NCI-H524 (cell line): ENCODE data around the gene SLBP.
"Not testable (repeated sequence)": the region's sequence is repeated elsewhere in the genome, so short reads cannot be mapped to it uniquely, and the experiment has no call there.

Experiments used
- DNase-seq, 2 experiments: peaks; one replicate each; lab custom pipeline; 2025; lab: John Stamatoyannopoulos, UW

The SLBP gene

DNA sequence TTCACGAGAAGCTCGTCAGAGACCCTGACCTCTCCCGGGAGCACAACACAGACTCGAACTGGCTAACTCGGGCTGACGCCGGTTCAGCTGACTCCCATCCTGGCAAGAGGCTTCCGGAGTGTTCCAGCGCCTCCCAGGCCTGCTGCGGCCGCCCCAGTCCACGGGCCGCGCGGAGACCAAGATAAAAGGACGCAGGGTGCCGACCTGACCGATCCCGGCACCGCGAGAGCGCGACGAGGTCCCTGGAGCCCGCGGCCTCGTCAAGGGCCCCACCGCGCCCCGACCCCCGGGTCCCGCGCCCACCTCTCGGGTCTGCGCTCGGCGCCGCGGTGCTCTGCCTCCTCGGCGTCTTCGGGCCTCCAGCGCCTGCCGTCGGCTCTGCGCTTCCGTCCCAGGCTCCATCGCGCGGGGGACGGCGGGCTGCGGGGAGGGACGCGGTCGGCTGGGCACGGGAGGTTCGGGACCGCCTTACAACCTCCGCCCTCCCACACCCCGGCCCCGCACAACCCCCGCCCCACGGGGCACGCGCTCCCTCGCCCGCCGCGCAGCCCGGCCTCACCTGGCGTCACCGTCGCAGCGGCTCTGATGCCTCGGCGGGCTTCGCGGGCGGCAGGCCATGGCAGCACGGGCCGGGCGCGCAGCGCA, 426 bp downstream of the SLBP start:
- no peak for DNase-seq

DNA sequence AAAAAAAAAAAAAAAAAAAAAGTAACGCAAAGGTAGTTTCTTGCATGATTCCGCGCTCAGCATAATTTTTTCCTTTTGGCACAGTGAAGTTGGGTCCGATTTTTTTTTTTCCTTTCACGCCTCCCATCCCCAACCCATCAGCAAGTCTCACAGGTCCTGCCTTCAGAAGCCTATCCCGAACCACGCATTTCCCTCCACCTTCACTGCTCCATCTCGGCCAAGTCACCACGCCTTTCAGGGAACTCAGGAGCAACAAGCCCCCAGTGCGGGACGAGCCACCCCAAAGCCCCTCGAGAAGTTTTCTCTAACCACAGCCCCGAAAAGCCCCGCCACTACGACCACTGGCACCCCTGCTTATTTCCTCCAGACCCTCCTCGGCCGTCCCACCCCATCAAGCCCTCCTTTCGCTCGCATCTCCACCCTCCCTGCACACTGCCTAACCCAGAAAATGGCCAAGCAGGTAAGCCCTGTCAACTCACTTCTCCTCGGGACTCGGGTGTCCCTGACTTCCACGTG, 1.0 kb downstream of the SLBP start:
- DNase-seq, result no peak

DNA sequence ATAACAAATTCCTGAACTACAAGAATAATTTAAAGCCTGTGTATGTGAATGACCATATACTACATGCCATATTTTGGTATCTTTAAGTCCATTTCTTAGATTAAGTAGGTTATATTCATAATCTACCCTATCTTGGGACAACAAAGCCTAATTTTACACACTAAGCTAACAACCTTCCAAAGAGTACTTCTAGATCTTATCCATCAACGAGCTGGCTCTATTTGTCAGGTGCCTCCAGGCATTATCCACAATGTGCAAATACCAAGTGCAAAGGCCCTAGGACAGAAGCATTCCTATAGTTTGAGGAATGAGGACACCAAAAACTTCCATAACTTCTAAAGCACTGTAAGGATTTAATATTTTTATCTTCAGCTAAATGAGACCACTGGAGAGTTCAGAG, 3.5 kb downstream of the SLBP start:
- DNase-seq, result no peak

DNA sequence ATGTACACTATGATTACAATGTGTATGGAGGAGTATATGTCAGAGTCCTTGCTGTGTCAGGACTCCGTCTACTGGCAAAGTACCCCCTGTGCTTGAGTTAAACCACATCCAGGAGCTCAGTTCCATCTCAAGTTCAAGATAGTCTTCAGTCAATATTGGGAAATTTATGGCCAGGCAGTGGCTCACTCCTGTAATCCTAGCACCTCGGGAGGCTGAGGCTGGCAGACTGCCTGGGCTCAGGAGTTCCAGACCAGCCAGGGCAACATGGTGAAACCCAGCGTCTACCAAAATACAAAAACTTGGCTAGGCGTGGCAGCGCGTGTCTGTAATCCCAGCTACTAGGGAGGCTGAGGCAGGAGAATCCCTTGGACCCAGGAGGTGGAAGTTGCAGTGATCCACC, 5.8 kb downstream of the SLBP start:
- no peak for DNase-seq

DNA sequence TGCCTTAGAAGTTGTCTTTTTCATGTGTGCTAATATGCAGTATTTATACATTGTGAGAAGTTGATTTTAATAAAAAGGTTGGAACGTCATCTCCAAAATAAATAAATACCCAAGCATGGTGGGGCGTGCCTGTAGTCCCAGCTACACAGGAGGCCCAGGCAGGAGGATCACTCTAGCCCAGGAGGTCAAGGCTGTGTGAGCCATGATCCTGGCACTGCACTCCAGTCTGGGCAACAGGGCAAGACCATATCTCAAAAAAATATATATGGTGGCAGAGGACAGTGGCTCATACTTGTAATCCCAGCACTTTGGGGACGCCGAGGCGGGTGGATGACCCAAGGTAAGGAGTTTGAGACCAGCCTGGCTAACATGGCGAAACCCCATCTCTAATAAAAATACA, 6.4 kb downstream of the SLBP start:
- DNase-seq, result no peak

DNA sequence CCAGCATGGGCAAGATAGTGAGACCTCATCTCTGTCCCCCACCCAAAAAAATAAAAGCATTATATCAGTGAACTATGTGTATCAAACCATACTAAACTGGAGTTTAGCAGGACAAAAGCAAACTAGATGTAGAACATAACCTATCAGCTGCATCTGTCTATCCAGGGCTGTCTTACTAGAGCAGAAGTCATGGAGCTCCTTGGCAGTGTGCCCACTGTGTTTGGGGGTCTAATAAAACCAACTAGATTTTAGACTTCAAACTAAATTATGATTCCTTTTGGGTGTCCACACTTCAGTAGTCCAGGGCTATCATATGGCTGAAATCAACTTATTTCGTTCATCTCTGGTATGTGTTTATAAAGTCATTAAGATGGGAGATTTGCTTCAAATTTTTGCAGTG, 8.3 kb downstream of the SLBP start:
- no peak for DNase-seq

DNA sequence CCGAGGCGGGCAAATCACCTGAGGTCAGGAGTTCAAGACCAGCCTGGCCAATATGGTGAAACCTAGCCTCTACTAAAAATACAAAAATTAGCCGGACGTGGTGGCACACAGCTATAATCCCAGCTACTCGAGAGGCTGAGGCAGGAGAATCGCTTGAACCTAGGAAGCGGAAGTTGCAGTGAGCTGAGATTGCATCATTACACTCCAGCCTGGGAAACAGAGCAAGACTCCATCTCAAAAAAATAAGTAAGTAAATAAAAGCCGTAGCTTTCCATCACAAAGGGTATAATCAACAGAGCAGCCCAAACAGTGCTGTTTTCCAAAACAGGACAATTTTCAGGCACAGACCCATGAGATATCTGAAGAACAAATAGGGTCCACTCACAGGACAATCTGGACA, 10.4 kb downstream of the SLBP start:
- DNase-seq, result not testable (repeated sequence)

DNA sequence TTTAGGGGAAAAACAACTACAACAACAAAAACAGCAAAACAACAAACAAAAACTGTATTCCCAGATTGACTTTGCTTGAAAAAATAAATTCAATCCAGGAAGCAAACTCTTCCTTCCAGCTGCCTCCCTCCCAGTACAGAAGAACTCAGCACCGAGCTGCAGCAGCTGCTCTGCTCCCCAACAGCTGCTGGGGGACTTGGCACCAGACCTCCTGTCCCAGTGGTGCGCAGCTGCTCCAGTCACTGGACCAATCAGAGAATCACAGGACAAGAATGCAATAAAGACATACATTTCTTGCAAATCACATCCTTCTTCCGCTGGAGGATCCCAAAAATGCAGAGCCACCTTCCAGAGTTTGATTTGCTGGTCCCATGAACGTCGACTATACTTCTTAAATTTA, 16.2 kb downstream of the SLBP start:
- DNase-seq, result no peak

DNA sequence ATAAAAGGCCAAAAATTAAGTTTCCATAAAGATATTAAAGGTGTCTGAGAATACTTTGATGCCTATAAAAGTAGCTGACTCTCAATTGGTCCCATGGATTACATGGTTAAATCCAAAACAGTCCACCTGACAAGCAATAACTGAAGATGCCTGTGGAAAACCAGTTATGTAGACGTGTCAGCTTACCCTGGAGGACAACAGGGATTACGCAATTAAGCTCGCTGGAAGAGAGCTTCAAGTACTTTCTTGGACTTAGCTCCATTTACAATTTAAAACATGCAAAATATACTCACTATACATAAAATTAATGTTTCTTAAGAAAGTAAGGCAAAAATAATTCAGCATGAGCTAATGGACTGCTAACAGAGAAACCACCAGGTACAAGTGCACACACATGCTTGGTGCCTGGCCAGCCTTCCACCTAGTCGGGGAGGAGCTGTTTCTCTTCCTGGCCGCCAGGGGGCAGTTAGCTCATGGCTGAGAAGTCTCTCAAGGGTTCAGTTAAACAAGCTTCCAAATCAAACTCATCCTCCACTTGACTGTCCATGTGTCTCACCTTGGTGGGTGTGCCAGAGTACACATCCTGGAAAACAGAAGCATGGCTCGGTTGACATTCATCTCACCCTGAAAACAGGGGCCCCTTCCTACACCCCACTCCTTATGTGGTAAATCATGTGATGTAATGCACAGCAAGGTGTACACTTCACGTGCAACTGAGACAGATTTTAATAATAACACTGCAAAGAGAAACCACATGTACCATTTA, 18.8 kb downstream of the SLBP start:
- peak; percentile 16 to 73 for DNase-seq

DNA sequence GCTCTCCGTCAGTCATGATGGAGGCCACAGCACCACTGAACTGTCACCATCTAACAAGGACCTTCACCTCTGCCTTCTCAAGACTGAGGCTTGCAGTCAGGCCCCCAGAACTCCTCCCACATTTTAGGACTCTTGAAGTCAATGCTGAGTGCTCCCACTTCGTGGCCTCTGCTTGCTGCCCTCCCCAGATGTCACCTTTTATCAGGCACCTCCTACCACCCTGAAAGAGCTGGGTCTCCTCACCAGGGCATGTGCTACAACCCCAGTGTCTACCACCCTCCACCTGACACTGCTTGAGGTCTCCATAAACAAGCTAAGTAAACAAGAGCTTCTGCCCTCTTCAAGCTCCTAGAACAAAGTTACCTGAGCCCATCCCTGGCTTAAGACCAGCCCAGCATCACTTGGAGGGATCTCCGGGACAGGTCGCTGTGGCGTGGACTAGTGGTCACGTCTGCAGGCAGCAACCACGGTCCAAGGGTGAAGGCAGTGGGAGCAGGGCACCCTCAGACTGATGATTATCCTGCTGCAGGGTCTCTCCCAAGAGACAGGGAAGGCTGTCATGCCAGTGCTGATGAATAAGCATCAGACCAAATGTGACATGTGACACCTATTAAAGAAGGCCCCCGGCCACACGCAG, 20.3 kb downstream of the SLBP start:
- no peak for DNase-seq

DNA sequence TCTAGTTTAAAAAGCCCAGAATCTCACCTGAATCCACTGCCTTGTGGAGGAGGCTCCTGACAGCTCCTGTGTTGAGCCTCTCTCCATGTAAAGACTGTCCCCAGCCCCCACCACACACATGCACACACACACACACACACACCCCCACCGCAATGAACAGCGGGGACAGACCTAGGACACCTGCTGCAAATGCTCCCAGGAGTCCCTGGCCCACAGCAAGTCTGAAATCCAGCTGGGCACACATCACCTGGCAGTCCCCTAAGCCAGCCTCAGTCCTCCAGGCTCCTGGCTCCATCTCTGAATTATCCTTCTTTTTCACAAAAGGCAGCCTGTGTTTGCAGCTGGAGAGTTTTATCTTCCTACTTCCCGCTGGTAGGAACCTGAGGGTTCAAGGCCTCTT, 21.4 kb downstream of the SLBP start:
- DNase-seq, result no peak

DNA sequence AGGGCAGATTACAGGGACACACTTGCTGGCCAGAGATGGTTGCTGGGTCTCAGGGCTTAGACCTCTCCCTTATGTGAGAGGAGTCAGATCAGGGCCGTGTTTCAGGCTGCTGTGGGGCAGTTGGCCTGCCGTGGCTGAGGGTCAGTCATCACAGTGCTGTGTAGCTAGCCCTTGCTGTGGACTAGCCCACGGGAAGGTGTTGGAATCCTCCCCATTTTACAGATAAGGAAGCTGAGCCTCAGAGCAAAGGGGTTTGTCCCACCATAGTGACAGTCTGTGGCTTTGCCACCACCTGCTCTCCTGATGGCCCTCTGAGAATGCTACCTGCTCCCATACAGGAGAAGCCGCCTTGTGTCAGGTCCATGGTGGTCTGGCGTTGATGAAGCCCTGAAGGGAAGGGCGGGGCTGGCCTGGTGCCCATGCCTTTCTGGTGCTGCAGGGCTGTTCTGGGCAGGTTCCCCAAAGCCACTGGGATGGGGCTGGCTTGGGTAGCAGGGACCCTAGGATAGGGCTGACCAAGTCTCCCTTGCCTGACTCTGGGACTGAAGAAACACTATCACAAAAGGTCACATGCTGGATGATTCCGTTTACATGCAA, 25.6 kb downstream of the SLBP start:
- no peak for DNase-seq

DNA sequence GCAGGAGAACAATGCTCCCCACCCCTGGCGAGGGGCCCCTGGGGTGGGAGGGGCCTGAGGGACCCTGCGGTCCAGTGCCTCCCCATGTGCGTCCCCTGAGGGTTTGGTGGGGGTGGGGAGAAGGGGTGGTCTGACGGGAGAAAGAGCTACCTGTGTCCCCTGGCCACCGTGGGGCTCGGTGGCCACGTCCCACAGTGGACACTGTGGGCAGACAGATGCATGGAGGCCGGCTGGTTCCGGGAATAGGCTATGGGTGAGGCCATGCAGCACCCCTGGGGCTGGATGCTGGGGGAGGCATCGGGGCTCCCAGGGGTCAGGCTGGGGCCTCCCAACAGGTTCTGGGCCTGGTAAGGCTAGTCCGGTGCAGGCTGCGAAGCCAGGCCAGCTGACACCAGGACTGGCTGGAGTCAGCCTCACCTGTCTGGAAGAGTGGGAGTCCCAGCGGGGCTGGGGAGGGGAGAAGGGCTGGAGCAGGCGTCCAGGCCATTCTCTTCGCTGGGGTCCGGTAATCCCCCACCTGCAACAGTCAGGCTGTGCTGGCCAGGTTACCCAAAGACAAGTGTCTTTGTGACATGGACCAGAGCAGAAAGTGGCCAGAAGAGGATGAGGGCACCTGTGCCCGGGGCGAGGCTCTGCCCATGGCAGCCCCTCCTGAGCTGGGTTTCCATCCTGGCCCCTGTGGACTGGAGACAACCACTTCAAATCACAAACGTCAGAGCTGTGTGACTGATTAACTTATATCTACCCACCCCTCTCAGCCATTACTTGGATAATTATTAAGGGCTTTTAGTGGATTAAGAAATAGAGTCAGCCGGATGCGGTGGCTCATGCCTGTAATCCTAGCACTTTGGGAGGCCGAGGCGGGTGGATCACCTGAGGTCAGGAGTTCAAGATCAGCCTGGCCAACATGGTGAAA, 26.6 kb downstream of the SLBP start:
- peak in 1 of 2 experiments; percentile 25 for DNase-seq

DNA sequence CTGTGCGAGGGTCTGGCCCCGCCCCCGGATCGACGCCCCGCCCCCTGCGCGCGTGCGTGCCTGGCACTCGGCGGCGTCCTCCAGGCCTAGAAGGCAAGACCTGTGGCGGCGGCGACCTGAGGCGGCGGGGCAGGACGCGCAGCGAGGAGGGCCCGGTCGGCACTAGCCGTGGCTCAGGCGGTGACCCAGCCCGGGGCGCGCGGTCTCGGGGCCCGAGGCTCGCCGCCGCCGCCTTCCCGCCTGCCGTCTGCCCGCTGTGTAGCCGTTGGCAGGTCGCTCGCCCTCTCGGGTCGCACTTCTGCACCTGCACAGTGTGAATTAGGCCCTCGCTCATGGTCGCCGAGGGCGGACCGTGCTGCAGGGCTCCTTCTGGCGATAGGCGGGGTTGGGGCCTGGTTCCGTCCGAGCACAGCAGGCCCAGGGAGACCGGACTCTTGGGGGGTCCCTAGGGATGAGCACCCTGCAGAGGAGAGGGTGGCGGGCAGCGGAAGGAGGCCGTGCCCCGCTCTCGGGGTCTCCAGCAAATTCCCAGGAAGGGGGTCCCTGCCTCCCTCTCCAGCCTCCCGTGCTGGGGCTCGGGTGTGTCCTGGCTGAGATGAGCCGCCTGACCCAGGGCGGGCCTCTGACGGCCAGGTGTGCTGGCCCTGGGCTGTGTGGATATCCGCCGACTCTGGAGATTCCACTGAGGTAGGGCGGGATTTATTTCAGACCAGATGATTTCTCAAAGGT, 27.4 kb downstream of the SLBP start:
- DNase-seq, result no peak

DNA sequence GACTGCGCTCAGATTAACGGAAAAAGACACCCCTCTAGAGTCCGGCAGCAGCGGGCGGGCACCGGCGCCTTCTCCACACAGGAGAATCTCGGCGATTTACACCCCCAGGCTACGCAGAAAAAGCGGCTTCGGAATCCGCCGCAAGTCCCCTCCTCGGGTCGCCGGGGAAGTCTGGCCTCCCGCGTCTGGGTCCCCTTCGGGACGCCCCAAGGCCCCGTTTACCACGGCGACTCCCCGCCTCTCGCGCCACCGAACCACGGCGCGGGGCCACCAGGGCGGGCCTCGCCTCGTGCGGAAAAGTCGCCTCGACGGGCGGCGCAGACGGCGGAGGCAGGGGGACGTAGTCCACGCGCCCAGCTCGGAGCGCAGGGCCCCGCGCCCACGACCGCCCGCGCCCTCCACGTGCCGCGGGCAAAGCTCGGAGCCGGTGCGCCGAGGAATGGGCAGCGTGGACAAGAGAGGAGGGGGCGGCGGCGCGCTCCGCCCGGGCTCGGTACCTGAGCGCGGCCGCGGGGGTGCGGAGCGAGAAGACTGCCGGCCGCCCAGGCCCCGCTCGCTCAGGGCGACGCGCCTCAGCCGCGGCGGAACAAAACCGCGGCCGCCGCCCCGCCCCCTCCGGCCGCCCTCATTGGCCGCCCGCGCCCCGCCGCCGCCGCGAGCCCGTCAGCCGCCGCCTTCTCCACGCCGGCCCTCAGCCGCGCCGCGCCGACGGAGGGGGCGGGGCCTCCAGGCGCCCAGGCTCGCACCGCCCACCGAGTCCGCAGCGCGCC, 28.2 kb downstream of the SLBP start, which contains the start of gene FAM53A:
TSS of gene FAM53A (minus strand) at position 578 of the 770 bp plus-strand sequence. CDS start 15,572 bp downstream, outside the sequence.
- peak; percentile 58 to 69 for DNase-seq

DNA sequence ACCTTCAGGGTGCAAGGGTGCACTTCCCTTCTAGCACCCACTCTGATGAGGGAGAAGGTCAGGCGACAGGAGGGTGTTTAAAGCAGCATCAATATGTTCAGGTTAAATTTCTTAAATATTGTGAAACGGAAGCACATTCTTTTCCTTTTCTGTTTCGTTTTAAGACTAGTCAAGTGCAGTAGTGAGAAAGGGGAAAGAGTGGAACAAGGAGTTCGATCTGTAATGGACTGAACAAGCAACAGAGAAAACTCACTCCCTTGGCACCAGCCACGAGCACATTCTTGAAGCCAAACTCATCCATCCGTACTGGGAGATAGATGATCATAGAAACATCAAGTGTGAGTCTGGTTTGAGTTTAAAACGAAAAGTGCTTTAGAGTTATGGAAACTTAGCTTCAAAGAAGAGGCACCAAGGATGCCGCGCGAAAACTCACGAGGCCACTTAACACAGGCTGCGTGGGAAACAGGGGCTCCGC, 28.8 kb downstream of the SLBP start:
- DNase-seq, result no peak

DNA sequence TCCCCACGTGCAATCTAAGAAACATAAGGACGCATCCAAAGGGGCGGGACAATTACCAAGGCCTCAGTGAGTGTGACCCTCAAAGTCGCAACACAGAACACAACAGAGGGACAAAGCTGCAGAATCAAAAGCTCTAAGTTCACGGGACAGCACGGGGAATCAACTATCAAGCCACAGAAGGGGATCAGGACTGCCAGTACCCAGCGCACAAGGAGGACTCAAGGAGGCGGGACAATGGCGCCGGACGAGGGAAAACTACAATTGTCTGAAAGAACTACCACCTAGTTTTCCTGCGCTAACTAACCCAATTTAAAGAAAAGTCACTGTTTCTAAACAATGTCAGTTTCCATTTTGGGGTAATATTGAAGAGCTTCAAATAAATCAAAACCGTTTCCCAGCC, 29.3 kb downstream of the SLBP start:
- DNase-seq, result no peak

DNA sequence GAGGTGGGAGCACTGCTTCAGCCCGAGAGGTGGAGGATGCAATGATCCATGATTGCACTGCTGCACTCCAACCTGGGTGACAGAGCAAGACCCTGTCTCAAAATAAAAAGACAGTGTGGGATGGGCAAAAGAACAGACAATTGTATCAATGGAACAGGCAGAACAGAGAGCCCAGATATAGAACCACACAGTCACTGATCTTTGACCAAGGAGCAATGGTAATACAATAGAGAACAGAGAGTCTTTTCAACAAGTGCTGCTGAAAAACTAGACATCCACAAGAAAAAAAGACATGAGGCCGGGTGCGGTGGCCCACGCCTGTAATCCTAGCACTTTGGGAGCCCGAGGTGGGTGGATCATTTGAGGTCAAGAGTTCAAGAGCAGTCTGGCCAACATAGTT, 33.9 kb downstream of the SLBP start:
- DNase-seq, result no peak

DNA sequence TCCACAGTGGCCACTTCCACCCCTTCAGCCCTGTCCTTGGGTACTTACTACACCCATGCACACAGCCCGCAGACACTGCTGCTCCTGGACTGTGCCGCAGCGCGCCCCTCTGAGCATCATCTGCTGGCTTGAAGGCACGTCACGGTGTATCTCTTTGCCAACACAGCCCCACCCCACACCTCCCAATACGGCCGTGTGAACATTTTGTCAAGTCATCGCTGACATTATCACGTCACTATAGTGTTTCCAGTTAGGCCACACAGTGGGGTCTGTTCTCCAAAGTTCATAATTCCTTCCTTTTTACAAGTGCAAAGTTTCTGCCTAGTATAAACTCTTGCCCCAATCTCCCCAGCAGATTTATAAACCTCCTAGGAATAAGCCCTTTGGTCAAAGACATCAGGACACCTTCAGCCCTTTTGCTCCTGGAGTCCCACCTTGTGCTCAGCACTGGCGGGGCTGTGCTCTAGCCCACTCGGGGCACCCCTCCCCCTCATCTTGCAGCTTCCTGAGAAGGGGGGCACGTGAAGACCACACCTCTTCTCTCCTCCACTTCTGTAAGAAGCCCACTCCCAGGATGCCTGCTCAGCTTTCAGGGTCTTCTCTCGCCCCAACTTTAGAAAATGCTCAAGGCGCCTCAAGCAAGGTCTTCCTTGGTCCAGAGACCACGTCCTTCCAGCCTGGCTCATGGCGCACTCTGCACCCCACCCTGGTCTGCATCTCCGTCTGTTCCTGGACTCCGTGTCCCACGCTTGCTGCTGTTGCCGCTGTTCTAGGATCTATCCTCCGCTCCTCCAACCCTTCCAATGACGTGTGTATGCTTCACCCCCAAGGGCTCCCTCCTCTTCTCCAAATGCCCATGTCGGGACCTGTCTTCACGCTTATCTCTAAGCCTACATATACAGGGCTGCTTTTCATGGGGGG, 35.3 kb downstream of the SLBP start:
- DNase-seq, result no peak
